Pancreas (tissue), 10 donors: ENCODE data around the gene NOTCH3. TPM values are rescaled to one million over a fixed set of nuclear protein-coding genes. Genes with fewer than 3 reads are reported as not detected.
A peak's percentile ranks its signal among the peaks of the same experiment; 100 is the strongest.

Experiments
- ATAC-seq, 4 donors: fragments of 200-7000 bp; cut with Tn5 transposase; one replicate each; pipeline versions ENCODE4 v1.8.0 to v1.9.1; 2020; ENCODE audit warnings: mild to moderate bottlenecking in 4 of 4, moderate library complexity in 4 of 4
- DNase-seq, 6 donors: peaks; one replicate each; pipeline ENCODE4 v3.0.0-alpha.2; 2020
- FAIRE-seq: peaks from 2 replicates; lab custom pipeline; 2012; peaks lifted over from hg19 to GRCh38; lab: Jason Lieb, UNC
- H3K27ac ChIP-seq, 4 donors: fragments of 200-600 bp; sonication (generic); 1 replicate in 3 of 4; 2 replicates in 1 of 4; pipeline versions ENCODE4 v1.5.0 to v1.8.0; 2020
- H3K27me3 ChIP-seq, 4 donors: fragments of 200-600 bp; one replicate each; pipeline ENCODE4 v1.8.0; 2021
- H3K36me3 ChIP-seq, 3 donors: fragments of 200-600 bp; sonication (generic) in 1 of 3; one replicate each; pipeline versions ENCODE4 v1.5.0 to v1.8.0; 2020 to 2021
- H3K4me1 ChIP-seq, 3 donors: fragments of 200-600 bp; one replicate each; pipeline ENCODE4 v1.8.0; 2021
- H3K4me3 ChIP-seq, 4 donors: fragments of 200-600 bp; sonication (generic) in 2 of 4; one replicate each; pipeline versions ENCODE4 v1.5.0 to v1.8.0; 2020 to 2021
- H3K9me3 ChIP-seq, 4 donors: fragments of 200-600 bp; one replicate each; pipeline ENCODE4 v1.8.0; 2021
- CTCF ChIP-seq, 4 donors: fragments of 200-600 bp; sonication (generic) in 3 of 4; IDR thresholded peaks; one replicate each; pipeline versions ENCODE4 v1.5.0 to v1.8.0; 2021; ENCODE audit warnings: antibody characterized with exemption in 4 of 4
- WGBS, 2 donors: extraction: QIAGEN DNeasy Blood & Tissue Kit; methylation state at CpG; one replicate each; pipeline ENCODE4 v1.1.7; 2013; 5-methylcytosine and 5-hydroxymethylcytosine counted together
- intact Hi-C, 3 donors: fragments of 100-400 bp; cut with DNase I; formaldehyde crosslinking; loops; one replicate each; pipeline versions ENCODE4 v1.11.1 to v1.14.2; 2022
- polyA plus RNA-seq, 2 donors: library from polyadenylated mRNA; stranded (reverse); fragments of 200-250 nt; gene quantifications; one replicate each; pipeline ENCODE4 v1.2.3, GENCODE V29; 2013
- total RNA-seq, 6 donors: library from RNA; stranded (reverse); fragmentation: NEBNext Ultra II Directional in 4 of 6; extraction: Animal tissue kit (Norgen Biotek cat#: 25700) in 4 of 6; gene quantifications; one replicate each; pipeline versions ENCODE4 v1.2.1 to v1.2.4, GENCODE V29; 2021 to 2023
- donor health status: healthy with polysubstance abuse.
- donor health status: DM: no; HTN: no; CAD: no; lungs with moderate emphysema.
- donor health status: DM: no; HTN: no; CAD: no.
- donor health status: control.
- donor health status: control.
- donor health status: Bipolar disorder and iron deficiency.
- donor health status: DM: yes; HTN: yes; CAD: no.
- donor health status: DM: no; HTN: no; CAD: no.
- donor health status: DM: no; HTN: no; CAD: no.
- donor health status: DM: yes; HTN: yes; CAD: no.

The NOTCH3 gene
- total and polyA plus RNA-seq, 8 donors = 7.3 to 29.4 (median 11.6) TPM

DNA sequence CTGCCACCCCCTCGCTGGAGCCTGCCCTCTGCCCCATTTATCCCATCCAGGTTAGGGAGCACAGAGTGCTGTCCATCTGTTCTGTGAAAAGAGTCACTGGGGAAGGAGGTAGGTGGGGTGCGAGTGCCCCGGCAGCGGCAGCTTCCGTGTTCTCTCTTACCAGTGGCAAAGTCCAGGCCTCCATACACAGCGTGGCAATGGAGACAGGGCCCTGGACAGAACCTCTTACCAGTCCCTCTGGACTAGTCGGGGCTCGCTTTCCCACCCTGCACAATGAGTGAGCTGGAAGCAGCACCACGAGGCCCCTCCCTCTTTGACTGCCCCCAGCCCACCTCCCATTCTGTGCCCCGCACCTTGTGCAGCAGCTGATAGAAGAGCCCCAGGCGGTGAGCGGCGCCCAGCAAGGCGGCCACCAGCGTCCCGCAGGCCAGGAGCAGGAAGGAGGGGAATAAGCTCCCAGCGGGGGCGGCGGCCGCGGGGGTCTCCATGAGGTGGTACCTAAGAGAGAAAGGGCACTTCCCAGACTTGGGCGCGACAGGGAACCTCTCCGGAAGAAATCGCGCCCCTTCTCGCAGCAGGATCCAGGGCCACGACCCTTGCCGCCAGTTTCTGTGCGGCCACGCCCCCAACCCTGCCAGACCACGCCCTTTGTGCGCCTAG, 76.1 kb downstream of the NOTCH3 start:
- no peaks in the 10 kb centered on the region for H3K27me3 ChIP-seq
- intact Hi-C loops = no loop called here
- peak in 4 of 6 donors; percentile 45 to 90 (median 86) for DNase-seq
- 2 to 4% methylated on average over 33 of the region's 33 CpGs for WGBS, 2 donors
- H3K36me3 ChIP-seq = peaks cover 0 to 22% (median 0%) of the 10 kb centered on the region in 3 donors
- H3K4me3 ChIP-seq = peak overlapping the region; percentile 56 to 95 (median 66)
- ATAC-seq = peak; percentile 25 to 51 (median 35)
- no peak for TF ChIP-seq CTCF (IDR thresholded peaks at IDR 0.05)
- no peaks in the 10 kb centered on the region for H3K9me3 ChIP-seq
- FAIRE-seq = no peak
- H3K27ac ChIP-seq = peak overlapping the region; percentile 75 to 95 (median 85)
- H3K4me1 ChIP-seq = peaks cover 12 to 14% (median 12%) of the 10 kb centered on the region in 3 donors

- intact Hi-C loops = no loop called here
- peaks cover 12 to 14% (median 12%) of the 10 kb centered on the region in 3 donors for H3K4me1 ChIP-seq
- TF ChIP-seq CTCF (IDR thresholded peaks at IDR 0.05) = no peak
- WGBS, 2 donors = 6% methylated on average over 5 of the region's 5 CpGs
- ATAC-seq (peak in 3 of 4 donors; percentile 17 to 47 (median 18)), FAIRE-seq (no peak), DNase-seq (peak in 4 of 6 donors; percentile 73 to 90 (median 80))
- no peaks in the 10 kb centered on the region for H3K27me3 ChIP-seq
- peak overlapping the region in 2 of 4 donors; percentile 56 to 95 for H3K4me3 ChIP-seq
- peak overlapping the region in 3 of 4 donors; percentile 75 to 95 (median 85) for H3K27ac ChIP-seq
- H3K36me3 ChIP-seq = peaks cover 0 to 30% (median 3%) of the 10 kb centered on the region in 3 donors
- H3K9me3 ChIP-seq = no peaks in the 10 kb centered on the region
Observed at GRCh38 chr19:15123900-15124299, 76.9 kb downstream of the NOTCH3 start.

GRCh38 chr19:15123031-15123890, 77.5 kb downstream of the NOTCH3 start:
- no peak for FAIRE-seq
- no peaks in the 10 kb centered on the region for H3K27me3 ChIP-seq
- peak in 1 of 6 donors; percentile 65 for DNase-seq
- intact Hi-C loops = no loop called here
- H3K9me3 ChIP-seq = no peaks in the 10 kb centered on the region
- TF ChIP-seq CTCF (IDR thresholded peaks at IDR 0.05) = no peak
- WGBS, 2 donors = 95 to 96% methylated on average over 22 of the region's 22 CpGs
- no peak for ATAC-seq
- H3K4me1 ChIP-seq = peaks cover 12 to 14% (median 12%) of the 10 kb centered on the region in 3 donors
- no peak overlapping the region for H3K4me3 ChIP-seq
- H3K36me3 ChIP-seq = peaks cover 0 to 35% (median 9%) of the 10 kb centered on the region in 3 donors
- no peak overlapping the region for H3K27ac ChIP-seq

GRCh38 chr19:15122331-15123030, 78.3 kb downstream of the NOTCH3 start:
- 95 to 97% methylated on average over 21 of the region's 21 CpGs for WGBS, 2 donors
- no peak for ATAC-seq
- no peak overlapping the region for H3K27ac ChIP-seq
- H3K4me1 ChIP-seq = peaks cover 12 to 14% (median 12%) of the 10 kb centered on the region in 3 donors
- TF ChIP-seq CTCF (IDR thresholded peaks at IDR 0.05) = no peak
- DNase-seq = peak in 1 of 6 donors; percentile 44
- no peaks in the 10 kb centered on the region for H3K9me3 ChIP-seq
- peaks cover 0 to 43% (median 9%) of the 10 kb centered on the region in 3 donors for H3K36me3 ChIP-seq
- no peak for FAIRE-seq
- intact Hi-C loops = no loop called here
- H3K4me3 ChIP-seq = no peak overlapping the region
- H3K27me3 ChIP-seq = no peaks in the 10 kb centered on the region
